Gastrocnemius medialis (tissue), 4 donors: ENCODE measurements around the gene EVL.

Source experiments
- CTCF ChIP-seq, 5 experiments: fragments of 450-650 bp in 3 of 5; fragments of 200-600 bp in 2 of 5; sonication (generic) in 2 of 5; IDR thresholded peaks in 4 of 5; conservative IDR thresholded peaks in 1 of 5; 1 replicate in 4 of 5; 2 replicates in 1 of 5; pipeline ENCODE4 v1.5.1; 2016 to 2019; ENCODE audit warnings: antibody characterized with exemption in 5 of 5, mild to moderate bottlenecking in 3 of 5, moderate library complexity in 3 of 5
- POLR2A ChIP-seq, 2 donors: fragments of 450-650 bp; IDR thresholded peaks; one replicate each; pipeline ENCODE4 v1.6.1; 2017; ENCODE audit warnings: antibody characterized with exemption in 2 of 2, mild to moderate bottlenecking in 2 of 2, moderate library complexity in 2 of 2

- TF ChIP-seq CTCF (IDR thresholded peaks at IDR 0.05 in 4 of 5, conservative IDR thresholded peaks at IDR 0.05 in 1 of 5) (no peak), POLR2A (IDR thresholded peaks at IDR 0.05) (no peak)
These were observed 55.5 kb downstream of the EVL start for GRCh38 chr14:100120522-100121269.
